NCI-H82 treated with DMSO at 0.1 percent for 48 hours (cell line): ENCODE results near the gene QSOX1.

Experiments
- DNase-seq: peaks from one replicate; lab custom pipeline; 2025; ENCODE audit not compliant: unreplicated experiment; lab: John Stamatoyannopoulos, UW

QSOX1 gene

GRCh38 chr1:180232521-180233043, 77.9 kb downstream of the QSOX1 start:
- no peak for DNase-seq

GRCh38 chr1:180233191-180234011, 78.7 kb downstream of the QSOX1 start:
- no peak for DNase-seq

GRCh38 chr1:180234369-180235076, 79.9 kb downstream of the QSOX1 start:
- DNase-seq = no peak

- DNase-seq = no peak
These were observed 80.4 kb downstream of the QSOX1 start for GRCh38 chr1:180235077-180235501.

- DNase-seq = no peak
These were observed 81.0 kb downstream of the QSOX1 start for GRCh38 chr1:180235502-180236239.

- DNase-seq = no peak
These were observed 82.2 kb downstream of the QSOX1 start for GRCh38 chr1:180236698-180237509.

- DNase-seq = no peak
These were observed 83.3 kb downstream of the QSOX1 start for GRCh38 chr1:180237869-180238476.

GRCh38 chr1:180238675-180239074, 84.0 kb downstream of the QSOX1 start:
- no peak for DNase-seq

GRCh38 chr1:180239145-180240096, 84.8 kb downstream of the QSOX1 start:
- DNase-seq = no peak

- no peak for DNase-seq
These were observed 87.3 kb downstream of the QSOX1 start for GRCh38 chr1:180241716-180242544.

- no peak for DNase-seq
These were observed 89.0 kb downstream of the QSOX1 start for GRCh38 chr1:180243517-180244221.

- no peak for DNase-seq
These were observed 90.2 kb downstream of the QSOX1 start for GRCh38 chr1:180244840-180245239.

- no peak for DNase-seq
These were observed 91.9 kb downstream of the QSOX1 start for GRCh38 chr1:180246579-180246978.

GRCh38 chr1:180247061-180247460, 92.4 kb downstream of the QSOX1 start:
- no peak for DNase-seq

GRCh38 chr1:180247580-180247979, 92.9 kb downstream of the QSOX1 start:
- DNase-seq = no peak

GRCh38 chr1:180248176-180248575, 93.5 kb downstream of the QSOX1 start:
- no peak for DNase-seq
